Fibroblast of the aortic adventitia (primary cell): ENCODE measurements around the gene FTCD. TPM values are rescaled to one million over a fixed set of nuclear protein-coding genes. Genes with fewer than 3 reads are reported as not detected.
A peak's percentile ranks its signal among the peaks of the same experiment; 100 is the strongest.
"Not testable (repeated sequence)": the region's sequence is repeated elsewhere in the genome, so short reads cannot be mapped to it uniquely, and the experiment has no call there.

Experiments used
- DNase-seq: peaks from one replicate; pipeline ENCODE4 v3.0.0-alpha.2; 2010; ENCODE audit warnings: low read depth
- H3K4me3 ChIP-seq: 2 replicates; pipeline ENCODE4 v1.5.1; 2011; ENCODE audit warnings: low read depth, mild to moderate bottlenecking, control low read depth, low read length, moderate library complexity
- CTCF ChIP-seq: IDR thresholded peaks from 2 replicates; pipeline ENCODE4 v1.5.1; 2011; ENCODE audit warnings: mild to moderate bottlenecking, low read length, control low read depth, inconsistent platforms; ENCODE audit not compliant: insufficient read depth
- total RNA-seq: library from RNA; depleted of rRNA; stranded (reverse); fragments of >200 nt; gene quantifications from 2 replicates; pipeline ENCODE4 v1.2.3, GENCODE V29; 2012; ENCODE audit warnings: low replicate concordance

FTCD gene
- total RNA-seq, 1 donor, result 0.27 TPM

DNA sequence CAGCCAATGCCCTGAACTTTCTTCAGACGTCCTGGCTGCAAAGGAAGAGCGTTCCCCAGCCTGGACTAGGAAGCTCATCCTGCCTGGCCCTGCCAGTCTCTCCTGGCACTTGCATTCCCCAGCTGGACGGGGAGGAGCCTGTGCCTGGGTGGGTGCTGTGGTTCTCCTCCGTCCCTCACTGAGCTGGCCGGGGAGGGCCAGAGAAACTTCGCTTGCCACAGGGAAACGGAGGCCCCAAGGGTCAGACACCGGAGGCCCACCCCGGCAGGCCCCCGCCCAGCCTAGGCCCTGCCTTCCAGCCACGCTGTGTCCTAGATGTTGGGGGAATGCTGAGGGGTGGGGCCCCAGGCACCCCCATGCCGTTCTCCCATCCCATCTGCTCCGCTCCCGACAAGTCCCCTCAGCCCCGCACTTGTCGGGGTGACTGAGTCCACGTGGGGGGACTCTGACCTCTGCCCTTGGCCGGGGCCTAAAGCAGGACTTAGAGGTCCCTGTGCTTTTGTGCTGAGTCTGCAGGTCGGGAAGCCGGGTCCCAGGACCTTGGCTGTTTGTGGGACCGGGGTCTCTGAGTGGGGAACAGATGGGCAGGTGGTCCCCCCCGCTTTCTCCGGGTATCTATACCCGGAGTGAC, 4.8 kb downstream of the FTCD start:
- no peak for TF ChIP-seq CTCF
- no peak overlapping the region for H3K4me3 ChIP-seq
- DNase-seq, result no peak

GRCh38 chr21:46150073-46150472, 5.3 kb downstream of the FTCD start:
- no peak for TF ChIP-seq CTCF
- no peak for DNase-seq
- no peak overlapping the region for H3K4me3 ChIP-seq

DNA sequence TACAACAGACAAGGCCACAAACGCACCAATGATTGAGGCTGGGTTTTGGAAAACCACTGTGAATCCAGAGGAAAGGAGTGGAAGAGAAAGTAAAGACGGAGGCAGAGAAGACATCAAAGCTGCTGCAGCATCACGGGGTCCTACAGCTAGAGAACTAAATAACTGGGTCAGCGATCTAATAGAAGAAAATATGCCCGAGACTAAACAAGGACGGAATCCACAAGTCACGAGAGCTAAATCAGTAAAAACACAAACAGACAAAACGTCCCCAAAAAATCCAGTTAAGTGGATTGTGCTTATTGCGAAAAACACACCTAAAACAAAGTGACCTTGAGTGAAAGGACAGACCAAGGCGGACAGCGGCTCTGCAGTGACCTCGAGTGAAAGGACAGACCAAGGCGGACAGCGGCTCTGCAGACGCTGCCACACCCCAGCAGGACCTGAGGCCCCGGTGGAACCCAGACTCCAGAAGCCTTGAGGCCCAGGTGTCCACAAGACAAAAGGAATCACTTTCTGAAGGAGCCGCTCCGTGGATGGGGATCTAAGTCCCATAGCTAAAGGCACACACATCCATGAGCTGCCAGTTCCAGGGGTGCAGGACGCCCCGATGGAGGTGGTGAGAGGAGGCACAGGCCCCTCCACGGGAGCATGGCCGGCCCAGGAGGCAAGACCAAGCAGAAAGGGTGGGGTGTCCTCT, 6.0 kb downstream of the FTCD start:
- no peak for TF ChIP-seq CTCF
- no peak for DNase-seq

GRCh38 chr21:46148106-46148505, 7.3 kb downstream of the FTCD start:
- no peak for DNase-seq
- TF ChIP-seq CTCF, result no peak
- H3K4me3 ChIP-seq, result no peak overlapping the region

More for the DNA sequence above, 6.0 kb downstream of the FTCD start:
- H3K4me3 ChIP-seq, result no peak overlapping the region

DNA sequence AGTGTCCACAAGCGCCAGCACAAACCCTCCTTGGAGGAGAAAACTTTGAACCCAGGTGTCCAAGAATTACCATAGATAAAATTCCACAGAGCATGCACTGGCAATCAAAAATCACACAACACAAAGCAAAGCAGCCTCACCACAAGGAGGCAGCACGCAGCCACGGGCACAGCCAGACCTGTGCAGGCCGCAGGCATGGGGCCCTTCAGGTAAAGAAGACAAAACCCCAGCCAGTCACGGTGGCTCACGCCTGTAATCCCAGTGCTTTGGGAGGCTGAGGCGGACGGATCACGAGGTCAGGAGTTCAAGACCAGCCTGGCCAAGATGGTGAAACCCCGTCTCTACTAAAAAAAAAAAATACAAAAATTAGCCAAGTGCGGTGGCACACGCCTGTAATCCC, 8.0 kb downstream of the FTCD start:
- H3K4me3 ChIP-seq, result not testable (repeated sequence)
- DNase-seq, result peak; percentile 33
- peak; percentile 69 for TF ChIP-seq CTCF

DNA sequence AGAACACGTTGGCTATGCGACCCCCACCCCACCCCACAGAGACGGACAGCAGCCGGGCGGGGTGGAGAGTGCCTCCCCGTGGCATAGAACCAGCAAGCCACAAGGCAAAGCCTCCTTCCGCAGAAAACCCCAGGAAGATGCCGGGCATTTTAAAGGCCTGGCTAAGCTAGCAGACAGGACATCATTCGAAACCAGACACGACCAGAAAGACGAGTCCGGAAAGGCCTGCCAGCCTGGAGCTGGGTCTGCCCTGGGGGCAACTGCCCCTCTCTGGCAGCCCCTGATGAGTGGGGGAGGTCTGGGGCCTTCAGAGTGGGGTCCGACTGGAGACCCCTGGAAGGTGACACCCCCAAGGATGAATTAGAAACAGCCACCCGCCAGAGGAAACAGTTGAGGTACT, 8.5 kb downstream of the FTCD start:
- no peak for DNase-seq
- no peak for TF ChIP-seq CTCF
- H3K4me3 ChIP-seq, result no peak overlapping the region
